ENCODE data around the gene EIF2B2. TPM values are rescaled to one million over a fixed set of nuclear protein-coding genes. Genes with fewer than 3 reads are reported as not detected.
"Not testable (repeated sequence)": the region's sequence is repeated elsewhere in the genome, so short reads cannot be mapped to it uniquely, and the experiment has no call there.

EIF2B2 gene
- total RNA-seq, 1 experiment from 2014 or later = 57.0 TPM

GRCh38 chr14:74988993-74989392 is 13.7 kb upstream of the EIF2B2 start:
- DNase-seq (ENCODE audit: low spot score) = no peak

DNA sequence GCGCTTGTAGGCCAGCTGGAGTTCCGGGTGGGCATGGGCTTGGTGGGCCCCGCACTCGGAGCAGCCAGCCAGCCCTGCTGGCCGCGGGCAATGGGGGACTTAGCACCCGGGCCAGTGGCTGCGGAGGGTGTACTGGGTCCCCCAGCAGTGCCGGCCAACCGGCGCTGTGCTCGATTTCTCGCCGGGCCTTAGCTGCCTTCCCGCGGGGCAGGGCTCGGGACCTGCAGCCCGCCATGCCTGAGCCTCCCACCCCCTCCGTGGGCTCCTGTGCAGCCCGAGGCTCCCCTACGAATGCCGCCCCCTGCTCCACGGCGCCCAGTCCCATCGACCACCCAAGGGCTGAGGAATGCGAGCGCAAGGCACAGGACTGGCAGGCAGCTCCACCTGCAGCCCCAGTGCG is 8.5 kb upstream of the EIF2B2 start:
- not testable (repeated sequence) for DNase-seq (ENCODE audit: low spot score)

GRCh38 chr14:74995781-74996180 is 6.9 kb upstream of the EIF2B2 start:
- not testable (repeated sequence) for DNase-seq (ENCODE audit: low spot score)

- no peak for DNase-seq (ENCODE audit: low spot score)
Observed at GRCh38 chr14:75001261-75001660, 1.5 kb upstream of the EIF2B2 start.

DNA sequence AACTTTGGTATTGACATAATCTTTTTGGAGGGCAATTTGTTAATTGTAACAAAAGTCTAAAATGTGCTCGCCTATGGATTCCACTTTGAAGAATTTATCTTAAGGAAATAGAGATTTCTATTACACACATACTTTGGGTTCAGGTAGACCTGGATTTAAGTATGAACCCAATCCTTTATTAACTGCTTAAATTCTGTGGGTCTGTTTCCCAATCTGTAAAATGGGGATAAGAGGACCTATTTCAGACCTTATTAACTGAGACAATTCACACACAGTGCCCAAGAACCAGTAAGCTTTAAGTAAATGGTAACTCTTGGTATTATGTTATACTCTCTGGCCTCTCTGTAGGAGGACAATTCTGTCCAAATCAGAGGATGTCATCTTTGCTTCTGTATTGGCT is 822 bp upstream of the EIF2B2 start:
- no peak for DNase-seq (ENCODE audit: low spot score)

GRCh38 chr14:75003250-75004027 is 718 bp downstream of the EIF2B2 start:
- DNase-seq (ENCODE audit: low spot score) = no peak

DNA sequence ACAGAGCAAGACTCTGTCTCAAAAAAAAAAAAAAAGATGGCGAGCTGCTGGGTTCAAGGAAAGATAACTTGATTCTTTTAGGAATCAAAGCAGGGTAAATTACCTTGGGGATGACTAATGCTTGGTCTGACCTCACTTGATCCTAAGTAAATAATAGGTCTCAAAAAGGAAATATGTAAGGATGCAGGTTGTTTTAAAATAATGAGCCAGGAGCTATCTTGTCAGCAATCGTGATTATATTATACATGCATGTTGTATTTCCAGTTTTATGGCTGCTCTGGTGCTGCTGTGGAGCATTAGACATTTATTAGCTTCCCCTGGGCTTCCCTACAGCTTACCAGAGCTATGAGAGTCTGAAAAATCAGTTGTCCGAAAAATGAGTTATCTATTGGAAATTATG is 2.6 kb downstream of the EIF2B2 start:
- DNase-seq (ENCODE audit: low spot score) = no peak

GRCh38 chr14:75009176-75009575 is 6.5 kb downstream of the EIF2B2 start:
- DNase-seq (ENCODE audit: low spot score) = no peak

DNA sequence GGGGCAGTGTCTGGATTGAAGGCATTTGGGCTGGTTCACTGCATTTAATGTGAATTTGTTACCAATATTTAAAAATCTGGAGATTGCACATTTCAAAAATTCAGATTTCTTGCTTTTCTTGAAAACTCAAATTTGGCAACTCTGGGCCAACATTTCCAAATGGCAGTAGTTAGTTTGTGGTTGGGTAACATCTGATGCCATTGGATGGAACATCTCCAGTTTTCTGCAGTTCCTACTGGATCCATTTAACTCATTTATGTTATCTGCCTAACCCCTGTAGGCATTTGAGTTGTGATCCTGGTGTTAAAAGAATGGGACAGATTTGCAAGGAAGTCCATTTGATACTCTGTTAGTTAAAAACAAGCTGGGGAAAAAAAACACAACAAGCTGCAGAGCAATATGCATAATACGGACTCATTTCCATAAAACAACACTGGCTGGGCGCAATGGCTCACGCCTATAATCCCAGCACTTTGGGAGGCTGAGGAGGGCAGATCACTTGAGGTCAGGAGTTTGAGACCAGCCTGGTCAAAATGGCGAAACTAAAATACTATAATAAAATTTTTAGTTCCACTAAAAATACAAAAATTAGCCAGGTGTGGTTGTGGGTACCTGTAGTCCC is 7.9 kb downstream of the EIF2B2 start:
- DNase-seq (ENCODE audit: low spot score) = no peak

- DNase-seq (ENCODE audit: low spot score) = no peak
Observed at GRCh38 chr14:75011356-75011994, 8.8 kb downstream of the EIF2B2 start.

GRCh38 chr14:75013290-75013689 is 10.6 kb downstream of the EIF2B2 start:
- no peak for DNase-seq (ENCODE audit: low spot score)

DNA sequence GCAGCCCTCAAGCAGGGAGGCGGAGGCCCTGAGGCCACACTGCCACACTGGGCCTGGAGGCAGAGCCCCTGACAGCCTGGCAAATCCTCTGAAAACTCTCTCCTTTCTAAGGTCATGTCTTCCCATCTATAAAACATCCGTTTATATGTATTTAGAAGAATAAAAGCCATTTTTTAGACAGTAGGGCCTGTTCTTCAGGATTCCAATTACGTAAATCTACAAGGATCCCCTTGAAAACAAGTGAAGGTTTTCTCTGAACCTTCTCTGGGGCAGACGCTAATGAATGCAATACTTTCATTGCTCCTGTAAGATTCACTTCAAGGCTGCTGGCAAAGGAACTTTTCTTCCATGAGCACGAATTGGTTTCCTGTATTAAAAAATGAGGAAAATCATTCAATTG is 12.8 kb downstream of the EIF2B2 start:
- no peak for DNase-seq (ENCODE audit: low spot score)

DNA sequence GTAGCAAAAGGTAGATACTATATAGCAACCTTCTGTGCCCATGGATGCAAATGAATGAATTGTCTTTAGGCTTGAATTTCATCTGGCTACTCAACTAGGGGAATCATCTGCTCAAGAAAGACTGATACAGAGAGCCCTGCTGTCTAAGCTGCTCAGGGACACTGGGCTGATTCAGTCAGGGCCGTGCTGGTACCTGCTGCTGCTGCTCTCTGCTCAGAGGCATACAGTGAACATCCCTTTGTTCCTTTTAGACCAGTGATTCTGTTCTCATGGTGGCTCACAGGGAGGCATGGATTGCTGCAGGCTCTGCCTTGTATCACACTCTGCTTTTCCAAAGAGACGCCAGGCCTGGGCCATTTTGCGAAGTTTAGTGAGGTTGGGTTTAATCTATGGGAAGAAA is 14.1 kb downstream of the EIF2B2 start:
- no peak for DNase-seq (ENCODE audit: low spot score)

DNA sequence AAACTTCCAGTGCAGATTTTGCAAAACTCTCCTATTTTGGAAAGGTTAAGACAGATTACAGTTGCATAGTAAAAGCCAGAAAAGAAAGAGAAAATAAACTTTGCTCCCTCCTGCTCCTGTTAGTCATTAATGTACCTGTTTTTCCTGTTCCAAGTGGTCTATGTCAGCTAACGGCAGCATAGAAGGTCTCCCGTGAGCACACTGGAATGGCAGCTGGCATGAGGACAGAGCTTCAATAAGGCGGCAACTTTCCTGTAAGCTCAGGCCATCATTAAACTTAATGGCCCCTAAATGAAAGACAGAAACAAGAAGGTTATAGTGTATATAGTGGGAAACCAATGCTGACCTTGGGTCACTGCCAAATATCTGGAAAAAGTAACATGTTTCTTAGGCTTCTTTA is 16.0 kb downstream of the EIF2B2 start:
- peak; percentile 79 for DNase-seq (ENCODE audit: low spot score)

DNA sequence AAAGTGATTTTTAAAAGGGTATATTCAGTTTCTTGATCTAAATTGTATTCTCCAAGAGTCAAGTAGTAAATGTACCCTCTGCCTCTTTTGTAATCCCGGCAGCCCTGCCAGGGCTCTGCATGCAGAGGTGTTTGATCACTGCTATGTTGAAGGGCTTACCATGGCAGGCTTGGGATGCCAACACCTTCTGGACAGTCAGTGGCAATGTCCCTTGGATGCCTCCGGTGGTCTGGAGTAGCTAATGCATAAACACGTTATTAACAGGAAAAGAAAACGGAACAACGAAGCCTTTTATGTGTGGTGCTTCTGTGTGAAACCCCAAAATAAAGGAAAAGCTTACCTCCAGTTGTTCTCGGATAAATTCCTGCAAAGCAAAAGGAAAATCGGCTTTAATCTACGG is 19.9 kb downstream of the EIF2B2 start:
- peak; percentile 25 for DNase-seq (ENCODE audit: low spot score)

DNA sequence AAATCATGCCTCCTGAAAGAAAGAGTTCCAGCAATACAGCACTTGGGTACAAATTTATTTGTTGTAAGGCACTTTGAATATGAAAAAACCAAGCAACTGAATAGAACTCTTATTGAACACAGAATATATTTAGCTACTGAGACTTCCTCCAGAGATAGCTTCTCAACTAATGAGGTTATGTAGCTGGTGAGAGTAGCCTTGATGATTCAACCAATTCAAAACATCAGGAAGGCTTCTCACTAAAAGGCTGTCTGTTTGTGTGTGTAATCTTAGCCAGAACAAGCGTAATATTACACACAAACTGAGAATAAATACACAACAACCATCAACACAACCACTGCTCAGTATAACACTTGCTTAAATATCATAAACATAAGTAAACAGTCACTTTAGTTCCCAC is 20.4 kb downstream of the EIF2B2 start:
- DNase-seq (ENCODE audit: low spot score) = no peak

GRCh38 chr14:75025082-75025481 is 22.4 kb downstream of the EIF2B2 start:
- DNase-seq (ENCODE audit: low spot score) = peak; percentile 28

DNA sequence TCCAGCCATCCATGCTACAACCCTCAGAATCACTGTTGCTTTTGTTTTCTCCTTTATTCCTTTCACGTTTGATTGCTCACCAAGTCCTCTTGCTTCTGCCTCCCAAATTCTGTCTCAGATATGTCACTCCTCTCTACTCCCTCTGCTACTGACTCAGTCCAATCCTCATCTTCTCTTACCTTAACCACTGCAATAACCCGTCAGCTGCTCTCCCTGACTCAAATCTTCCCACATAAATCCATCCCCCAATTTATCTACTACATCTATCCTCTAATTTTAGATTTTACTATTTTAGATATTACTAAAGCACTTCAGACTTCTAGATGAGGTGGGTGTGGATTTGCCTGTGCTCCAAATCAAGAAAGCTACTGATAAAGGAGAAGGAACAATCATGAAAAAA is 23.2 kb downstream of the EIF2B2 start:
- no peak for DNase-seq (ENCODE audit: low spot score)

- DNase-seq (ENCODE audit: low spot score) = no peak
Observed at GRCh38 chr14:75030147-75030546, 27.4 kb downstream of the EIF2B2 start.

GRCh38 chr14:75032939-75033338 is 30.2 kb downstream of the EIF2B2 start:
- no peak for DNase-seq (ENCODE audit: low spot score)

GRCh38 chr14:75040507-75040906 is 37.8 kb downstream of the EIF2B2 start:
- no peak for DNase-seq (ENCODE audit: low spot score)

DNA sequence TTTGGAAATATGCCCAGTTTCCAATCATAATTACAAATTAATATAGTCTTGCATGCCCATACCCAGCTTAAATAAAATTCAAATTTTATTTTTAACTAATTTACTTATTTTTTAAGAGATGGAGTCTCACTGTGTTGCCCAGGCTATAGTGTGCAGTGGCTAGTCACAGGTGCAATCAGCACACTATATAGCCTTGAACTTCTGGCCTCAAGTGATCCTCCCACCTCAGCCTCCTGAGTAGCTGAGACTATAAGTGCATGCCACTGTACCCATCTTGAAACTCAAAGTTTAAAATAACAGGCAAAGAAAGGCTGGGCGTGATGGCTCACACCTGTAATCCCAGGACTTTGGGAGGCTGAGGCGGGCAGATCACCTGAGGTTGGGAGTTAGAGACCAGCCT is 38.2 kb downstream of the EIF2B2 start:
- no peak for DNase-seq (ENCODE audit: low spot score)

DNA sequence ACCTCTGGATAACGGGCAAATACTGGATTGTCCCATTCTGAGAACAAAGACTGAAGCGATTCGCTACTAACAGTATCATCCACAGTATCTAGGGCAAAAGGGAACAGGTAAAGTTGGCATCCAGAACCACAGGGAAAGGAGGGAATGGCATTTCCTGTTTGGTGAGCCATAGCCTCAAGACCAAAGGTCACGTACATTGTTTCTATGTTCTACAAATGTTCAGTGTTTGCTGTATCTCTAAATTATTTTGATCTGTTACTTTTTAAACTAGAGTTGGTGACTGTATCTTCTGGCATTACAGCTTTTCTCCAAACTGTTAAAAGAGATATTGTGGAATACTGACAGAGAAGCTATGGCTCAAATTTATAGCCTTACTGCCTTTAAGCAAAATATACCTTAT is 38.9 kb downstream of the EIF2B2 start:
- peak; percentile 82 for DNase-seq (ENCODE audit: low spot score)
